CD14-positive monocyte (primary cell): ENCODE data around the gene NEK2. TPM values are rescaled to one million over a fixed set of nuclear protein-coding genes. Genes with fewer than 3 reads are reported as not detected.

Experiments
- DNase-seq, 3 donors: peaks; one replicate each; pipeline ENCODE4 v3.0.0-alpha.2; 2011 to 2022
- H2AFZ ChIP-seq: 2 replicates; pipeline ENCODE4 v1.6.0; 2012; ENCODE audit warnings: mild to moderate bottlenecking, low read depth, low read length, inconsistent platforms; ENCODE audit not compliant: insufficient read depth, poor library complexity, severe bottlenecking
- H3K27ac ChIP-seq, 2 donors: 1 replicate in 1 of 2; 2 replicates in 1 of 2; pipeline ENCODE4 v1.5.1; 2012 to 2013; ENCODE audit warnings: low read length in 2 of 2, control low read depth in 1 of 2, inconsistent platforms in 1 of 2, low read depth in 1 of 2, mild to moderate bottlenecking in 1 of 2
- H3K27me3 ChIP-seq, 2 donors: one replicate each; pipeline versions ENCODE4 v1.6.0 to v1.6.1; 2011 to 2013; ENCODE audit warnings: low read length in 2 of 2; ENCODE audit not compliant: control insufficient read depth in 2 of 2, insufficient read depth in 2 of 2
- H3K36me3 ChIP-seq, 2 donors: replicated peaks in 1 of 2; 1 replicate in 1 of 2; 2 replicates in 1 of 2; pipeline versions ENCODE4 v1.5.1 to v1.6.1; 2012 to 2013; ENCODE audit warnings: low read length in 2 of 2, control low read depth in 1 of 2, inconsistent platforms in 1 of 2, mild to moderate bottlenecking in 1 of 2; ENCODE audit not compliant: insufficient read depth in 2 of 2, control insufficient read depth in 1 of 2
- H3K4me1 ChIP-seq, 2 donors: 1 replicate in 1 of 2; 2 replicates in 1 of 2; pipeline versions ENCODE4 v1.5.1 to v1.6.1; 2012 to 2013; ENCODE audit warnings: low read length in 2 of 2, control low read depth in 1 of 2, inconsistent platforms in 1 of 2, mild to moderate bottlenecking in 1 of 2, moderate library complexity in 1 of 2; ENCODE audit not compliant: insufficient read depth in 2 of 2, control insufficient read depth in 1 of 2
- H3K4me2 ChIP-seq: replicated peaks from 2 replicates; pipeline ENCODE3; 2012; ENCODE audit warnings: low read length, moderate library complexity, mild to moderate bottlenecking; ENCODE audit not compliant: poor library complexity, severe bottlenecking; ENCODE audit errors: extremely low read depth
- H3K4me3 ChIP-seq, 3 experiments: fragments of 200-600 bp in 1 of 3; sonication (generic) in 1 of 3; replicated peaks in 1 of 3; 1 replicate in 2 of 3; 2 replicates in 1 of 3; pipeline ENCODE4 v1.5.1; 2011 to 2013; ENCODE audit warnings: low read length in 3 of 3, mild to moderate bottlenecking in 3 of 3, control low read depth in 2 of 3, low read depth in 2 of 3, inconsistent platforms in 1 of 3, moderate library complexity in 1 of 3
- H3K79me2 ChIP-seq: 2 replicates; pipeline ENCODE4 v1.6.0; 2012; ENCODE audit warnings: mild to moderate bottlenecking, control low read depth, inconsistent platforms, low read length, moderate library complexity; ENCODE audit not compliant: insufficient read depth
- H3K9ac ChIP-seq: 2 replicates; pipeline ENCODE4 v1.6.0; 2017; ENCODE audit warnings: low read length, mild to moderate bottlenecking; ENCODE audit not compliant: insufficient read depth, poor library complexity, severe bottlenecking
- H3K9me3 ChIP-seq, 2 donors: replicated peaks in 1 of 2; 1 replicate in 1 of 2; 2 replicates in 1 of 2; pipeline versions ENCODE4 v1.5.1 to v1.6.1; 2012 to 2013; ENCODE audit warnings: low read length in 2 of 2, control low read depth in 1 of 2; ENCODE audit not compliant: control insufficient read depth in 1 of 2, insufficient read depth in 1 of 2
- H4K20me1 ChIP-seq: 2 replicates; pipeline ENCODE4 v1.6.0; 2012; ENCODE audit warnings: mild to moderate bottlenecking, low read length, control low read depth, moderate library complexity; ENCODE audit not compliant: insufficient read depth
- H3K27ac Mint-ChIP-seq, 7 donors: one replicate each; pipeline ENCODE4 v1.8.0; 2020; ENCODE audit warnings: mild to moderate bottlenecking in 7 of 7, mixed read lengths in 7 of 7, moderate library complexity in 6 of 7, inconsistent platforms in 2 of 7
- H3K27me3 Mint-ChIP-seq, 3 donors: one replicate each; pipeline ENCODE4 v1.8.0; 2021 to 2022; ENCODE audit warnings: low read depth in 3 of 3, mild to moderate bottlenecking in 3 of 3, mixed read lengths in 3 of 3, moderate library complexity in 3 of 3, inconsistent platforms in 1 of 3
- H3K36me3 Mint-ChIP-seq, 2 donors: one replicate each; pipeline ENCODE4 v1.8.0; 2020; ENCODE audit warnings: mixed read lengths in 2 of 2, inconsistent platforms in 1 of 2, mild to moderate bottlenecking in 1 of 2
- H3K4me1 Mint-ChIP-seq: one replicate; pipeline ENCODE4 v1.8.0; 2020; ENCODE audit warnings: mild to moderate bottlenecking, mixed read lengths
- H3K4me3 Mint-ChIP-seq, 2 donors: one replicate each; pipeline ENCODE4 v1.8.0; 2020; ENCODE audit warnings: mild to moderate bottlenecking in 2 of 2, mixed read lengths in 2 of 2, moderate library complexity in 1 of 2
- H3K9me3 Mint-ChIP-seq, 7 donors: one replicate each; pipeline ENCODE4 v1.8.0; 2020 to 2022; ENCODE audit warnings: mixed read lengths in 7 of 7, mild to moderate bottlenecking in 6 of 7, moderate library complexity in 6 of 7, inconsistent platforms in 2 of 7
- WGBS: methylation state at CpG from one replicate; pipeline ENCODE4 v1.1.5; 2013; ENCODE audit warnings: missing lambda C conversion rate; ENCODE audit not compliant: insufficient coverage; 5-methylcytosine and 5-hydroxymethylcytosine counted together
- intact Hi-C, 2 donors: fragments of 100-400 bp; cut with micrococcal nuclease; formaldehyde crosslinking; loops; one replicate each; pipeline versions ENCODE4 v1.15.0 to v1.15.1; 2023
- polyA plus RNA-seq, 3 donors: library from polyadenylated mRNA; depleted of rRNA in 1 of 3; unstranded in 2 of 3; stranded (reverse) in 1 of 3; fragments of 300-500 nt in 2 of 3; fragments of >200 nt in 1 of 3; fragmentation: Illumina TruSeq in 2 of 3; gene quantifications; 1 replicate in 2 of 3; 2 replicates in 1 of 3; pipeline ENCODE4 v1.2.3, GENCODE V29; 2012 to 2021
- TF ChIP-seq, protein P1 (sequence below): fragments of 200-600 bp; IDR thresholded peaks from one replicate; pipeline ENCODE4 v1.8.0; 2022; ENCODE audit warnings: antibody characterized with exemption, mild to moderate bottlenecking

The NEK2 gene
- polyA plus RNA-seq, 3 donors = not detected

DNA sequence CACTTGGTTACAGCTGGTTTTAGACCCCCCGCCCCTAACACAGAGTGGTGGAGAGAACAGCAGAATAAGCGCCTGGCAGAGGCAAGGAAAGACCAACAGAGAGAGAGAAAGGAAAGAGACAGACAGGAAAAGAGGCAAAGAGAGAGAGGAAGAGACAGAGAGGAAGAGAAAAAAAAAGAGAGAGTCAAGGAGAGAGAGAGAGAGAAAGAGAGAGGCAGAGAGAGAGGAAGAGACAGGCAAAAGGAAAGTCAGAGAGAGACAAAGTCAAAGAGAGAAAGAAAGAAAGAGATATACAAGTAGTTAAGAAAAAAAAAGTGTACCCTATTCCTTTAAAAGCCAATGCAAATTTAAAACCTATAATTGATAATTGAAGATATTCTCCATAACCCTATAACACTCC lies 13.0 kb upstream of the NEK2 start:
- no peaks in the 10 kb centered on the region for H3K36me3 Mint-ChIP-seq
- no peaks in the 10 kb centered on the region for H4K20me1 ChIP-seq
- no peak overlapping the region for H3K4me3 ChIP-seq
- TF ChIP-seq, protein P1, sequence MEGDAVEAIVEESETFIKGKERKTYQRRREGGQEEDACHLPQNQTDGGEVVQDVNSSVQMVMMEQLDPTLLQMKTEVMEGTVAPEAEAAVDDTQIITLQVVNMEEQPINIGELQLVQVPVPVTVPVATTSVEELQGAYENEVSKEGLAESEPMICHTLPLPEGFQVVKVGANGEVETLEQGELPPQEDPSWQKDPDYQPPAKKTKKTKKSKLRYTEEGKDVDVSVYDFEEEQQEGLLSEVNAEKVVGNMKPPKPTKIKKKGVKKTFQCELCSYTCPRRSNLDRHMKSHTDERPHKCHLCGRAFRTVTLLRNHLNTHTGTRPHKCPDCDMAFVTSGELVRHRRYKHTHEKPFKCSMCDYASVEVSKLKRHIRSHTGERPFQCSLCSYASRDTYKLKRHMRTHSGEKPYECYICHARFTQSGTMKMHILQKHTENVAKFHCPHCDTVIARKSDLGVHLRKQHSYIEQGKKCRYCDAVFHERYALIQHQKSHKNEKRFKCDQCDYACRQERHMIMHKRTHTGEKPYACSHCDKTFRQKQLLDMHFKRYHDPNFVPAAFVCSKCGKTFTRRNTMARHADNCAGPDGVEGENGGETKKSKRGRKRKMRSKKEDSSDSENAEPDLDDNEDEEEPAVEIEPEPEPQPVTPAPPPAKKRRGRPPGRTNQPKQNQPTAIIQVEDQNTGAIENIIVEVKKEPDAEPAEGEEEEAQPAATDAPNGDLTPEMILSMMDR = no peak
- H3K4me1 ChIP-seq = no peaks in the 10 kb centered on the region
- H3K9me3 ChIP-seq = no peaks in the 10 kb centered on the region
- peaks cover 0 to 2% (median 0%) of the 10 kb centered on the region in 7 donors for H3K9me3 Mint-ChIP-seq
- H3K27me3 ChIP-seq = no peaks in the 10 kb centered on the region
- no peak overlapping the region for H3K27ac ChIP-seq
- H3K79me2 ChIP-seq = no peaks in the 10 kb centered on the region
- H3K9ac ChIP-seq = no peak overlapping the region
- 100% methylated on average over 1 of the region's 2 CpGs for WGBS
- intact Hi-C loops = loop anchor here in 1 of 2 donors (10.0 kb wide), 1 partner anchor 346 kb away; the partner anchor contains the start of genes DTL and INTS7
- no peaks in the 10 kb centered on the region for H3K36me3 ChIP-seq
- H2AFZ ChIP-seq = no peak overlapping the region
- DNase-seq = no peak
- H3K4me3 Mint-ChIP-seq = no peak overlapping the region
- no peaks in the 10 kb centered on the region for H3K4me1 Mint-ChIP-seq
- peaks cover 2 to 4% (median 3%) of the 10 kb centered on the region in 3 donors for H3K27me3 Mint-ChIP-seq
- no peak overlapping the region for H3K4me2 ChIP-seq
- no peak overlapping the region for H3K27ac Mint-ChIP-seq

DNA sequence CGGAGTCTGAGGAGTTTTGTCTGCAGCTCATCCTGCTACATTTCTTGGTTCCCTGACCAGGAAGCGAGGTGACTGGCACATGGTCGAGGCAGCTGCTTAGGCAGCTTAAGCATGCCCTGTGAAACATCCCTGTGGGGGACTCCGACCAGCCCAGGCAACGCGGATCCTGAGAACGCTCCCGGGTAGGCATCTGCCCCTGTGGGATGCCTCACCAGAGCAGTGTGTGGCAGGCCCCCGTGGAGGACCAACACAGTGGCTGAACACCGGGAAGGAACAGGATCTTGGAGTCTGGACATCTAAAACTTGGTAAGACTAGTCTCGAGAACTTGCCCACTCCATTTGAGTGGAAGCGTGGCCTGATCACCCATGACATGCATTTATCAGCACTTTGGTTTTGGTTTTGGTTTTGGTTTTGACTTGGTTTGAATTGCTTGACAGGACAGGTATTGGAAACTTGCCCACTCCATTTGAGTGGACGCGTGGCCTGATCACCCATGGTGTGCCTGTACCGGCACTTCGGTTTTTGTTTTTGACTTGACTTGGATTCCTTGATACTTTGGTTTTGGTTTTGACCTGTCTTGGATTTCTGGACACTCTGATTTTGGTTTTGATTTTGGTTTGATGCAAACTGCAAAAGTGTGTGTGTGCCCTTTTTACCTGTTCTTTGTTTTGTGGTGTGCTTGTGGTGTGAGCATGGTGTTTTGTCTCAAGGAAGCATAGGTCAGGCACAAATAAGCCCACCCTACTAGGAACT lies 12.2 kb upstream of the NEK2 start:
- H3K4me2 ChIP-seq = no peak overlapping the region
- Mint-ChIP-seq H3K27ac (no peak overlapping the region), H3K27me3 (peaks cover 2 to 9% (median 5%) of the 10 kb centered on the region in 3 donors), H3K4me3 (no peak overlapping the region), H3K36me3 (no peaks in the 10 kb centered on the region), H3K9me3 (no peaks in the 10 kb centered on the region), H3K4me1 (no peaks in the 10 kb centered on the region)
- H4K20me1 ChIP-seq = no peaks in the 10 kb centered on the region
- no peaks in the 10 kb centered on the region for H3K9me3 ChIP-seq
- H3K4me1 ChIP-seq = no peaks in the 10 kb centered on the region
- intact Hi-C loops = loop anchor here in 1 of 2 donors (10.0 kb wide), 1 partner anchor 347 kb away; the partner anchor contains the start of genes DTL and INTS7
- H2AFZ ChIP-seq = no peak overlapping the region
- H3K79me2 ChIP-seq = no peaks in the 10 kb centered on the region
- no peak overlapping the region for H3K4me3 ChIP-seq
- no peaks in the 10 kb centered on the region for H3K27me3 ChIP-seq
- H3K36me3 ChIP-seq = no peaks in the 10 kb centered on the region
- WGBS = 95% methylated on average over 15 of the region's 16 CpGs
- no peak overlapping the region for H3K9ac ChIP-seq
- TF ChIP-seq, protein P1 = no peak
- no peak overlapping the region for H3K27ac ChIP-seq
- no peak for DNase-seq
